NOMO-1 treated with DMSO at 0.1 percent for 48 hours (cell line): ENCODE measurements around the gene IQGAP3.
"Not testable (repeated sequence)": the region's sequence is repeated elsewhere in the genome, so short reads cannot be mapped to it uniquely, and the experiment has no call there.

Experiments
- DNase-seq: peaks from one replicate; lab custom pipeline; 2025; ENCODE audit not compliant: unreplicated experiment; lab: John Stamatoyannopoulos, UW

The IQGAP3 gene

GRCh38 chr1:156595016-156595415, 22.7 kb upstream of the IQGAP3 start:
- DNase-seq = no peak

- no peak for DNase-seq
These were observed 21.8 kb upstream of the IQGAP3 start for GRCh38 chr1:156594190-156594589.

- DNase-seq = no peak
These were observed 21.3 kb upstream of the IQGAP3 start for GRCh38 chr1:156593661-156593989.

- DNase-seq = no peak
These were observed 20.7 kb upstream of the IQGAP3 start for GRCh38 chr1:156592910-156593660.

- DNase-seq = no peak
These were observed 20.0 kb upstream of the IQGAP3 start for GRCh38 chr1:156592158-156592909.

GRCh38 chr1:156591432-156592157, 19.2 kb upstream of the IQGAP3 start, which contains the start of gene NAXE:
Gene NAXE, plus strand, starts transcription at chr1:156591776. Its CDS starts 29 bp downstream, at chr1:156591805.
- peak; percentile 37 for DNase-seq

- DNase-seq = no peak
These were observed 18.7 kb upstream of the IQGAP3 start for GRCh38 chr1:156591181-156591431.

GRCh38 chr1:156590326-156591180, 18.2 kb upstream of the IQGAP3 start:
- no peak for DNase-seq

- DNase-seq = no peak
These were observed 17.2 kb upstream of the IQGAP3 start for GRCh38 chr1:156589546-156589945.

- not testable (repeated sequence) for DNase-seq
These were observed 15.6 kb upstream of the IQGAP3 start for GRCh38 chr1:156587927-156588326.

- DNase-seq = no peak
These were observed 14.6 kb upstream of the IQGAP3 start for GRCh38 chr1:156586892-156587477.

- no peak for DNase-seq
These were observed 14.0 kb upstream of the IQGAP3 start for GRCh38 chr1:156586323-156586722.

GRCh38 chr1:156584813-156585212, 12.4 kb upstream of the IQGAP3 start:
- DNase-seq = no peak

GRCh38 chr1:156583821-156584622, 11.7 kb upstream of the IQGAP3 start:
- peak; percentile 82 for DNase-seq

- DNase-seq = no peak
These were observed 10.1 kb upstream of the IQGAP3 start for GRCh38 chr1:156582388-156583017.

GRCh38 chr1:156581661-156582387, 9.5 kb upstream of the IQGAP3 start:
- no peak for DNase-seq

GRCh38 chr1:156579472-156579871, 7.1 kb upstream of the IQGAP3 start, which contains the start of gene TTC24:
Gene TTC24, plus strand, starts transcription at chr1:156579723. Its CDS starts 1,642 bp downstream, at chr1:156581365.
- no peak for DNase-seq

- no peak for DNase-seq
These were observed 5.7 kb upstream of the IQGAP3 start for GRCh38 chr1:156578055-156578454.

- DNase-seq = no peak
These were observed 5.2 kb upstream of the IQGAP3 start for GRCh38 chr1:156577550-156577949.
